Measurements from ENCODE around the gene FAM222A.
"Not testable (repeated sequence)": the region's sequence is repeated elsewhere in the genome, so short reads cannot be mapped to it uniquely, and the experiment has no call there.

FAM222A gene

GRCh38 chr12:109694629-109695028, 19.0 kb upstream of the FAM222A start:
- not testable (repeated sequence) for DNase-seq

GRCh38 chr12:109695416-109695815, 18.2 kb upstream of the FAM222A start:
- DNase-seq: no peak

- DNase-seq: no peak
These were observed 17.6 kb upstream of the FAM222A start for GRCh38 chr12:109695961-109696461.

- no peak for DNase-seq
These were observed 16.9 kb upstream of the FAM222A start for GRCh38 chr12:109696485-109697269.

- no peak for DNase-seq
These were observed 16.4 kb upstream of the FAM222A start for GRCh38 chr12:109697270-109697553.

- no peak for DNase-seq
These were observed 15.7 kb upstream of the FAM222A start for GRCh38 chr12:109697877-109698468.

GRCh38 chr12:109698820-109699219, 14.8 kb upstream of the FAM222A start:
- DNase-seq: no peak

GRCh38 chr12:109701064-109701463, 12.6 kb upstream of the FAM222A start:
- DNase-seq: no peak

GRCh38 chr12:109702111-109702841, 11.3 kb upstream of the FAM222A start:
- DNase-seq: no peak

- no peak for DNase-seq
These were observed 9.9 kb upstream of the FAM222A start for GRCh38 chr12:109703684-109704083.

- no peak for DNase-seq
These were observed 9.1 kb upstream of the FAM222A start for GRCh38 chr12:109704371-109705098.

GRCh38 chr12:109705291-109705690, 8.3 kb upstream of the FAM222A start:
- DNase-seq: no peak

- no peak for DNase-seq
These were observed 7.3 kb upstream of the FAM222A start for GRCh38 chr12:109706398-109706746.

GRCh38 chr12:109706747-109707469, 6.7 kb upstream of the FAM222A start:
- DNase-seq: no peak

- DNase-seq: no peak
These were observed 6.2 kb upstream of the FAM222A start for GRCh38 chr12:109707470-109707821.

- DNase-seq: no peak
These were observed 4.7 kb upstream of the FAM222A start for GRCh38 chr12:109708939-109709338.

- no peak for DNase-seq
These were observed 4.1 kb upstream of the FAM222A start for GRCh38 chr12:109709401-109709991.

- DNase-seq: no peak
These were observed 3.3 kb upstream of the FAM222A start for GRCh38 chr12:109710205-109710746.

GRCh38 chr12:109710747-109711595, 2.7 kb upstream of the FAM222A start:
- DNase-seq: no peak

GRCh38 chr12:109711596-109712461, 1.8 kb upstream of the FAM222A start:
- no peak for DNase-seq

All from amniotic stem cell (primary cell).